ENCODE results near the gene NBAS.
"Not testable (repeated sequence)": the region's sequence is repeated elsewhere in the genome, so short reads cannot be mapped to it uniquely, and the experiment has no call there.

Gene NBAS

DNA sequence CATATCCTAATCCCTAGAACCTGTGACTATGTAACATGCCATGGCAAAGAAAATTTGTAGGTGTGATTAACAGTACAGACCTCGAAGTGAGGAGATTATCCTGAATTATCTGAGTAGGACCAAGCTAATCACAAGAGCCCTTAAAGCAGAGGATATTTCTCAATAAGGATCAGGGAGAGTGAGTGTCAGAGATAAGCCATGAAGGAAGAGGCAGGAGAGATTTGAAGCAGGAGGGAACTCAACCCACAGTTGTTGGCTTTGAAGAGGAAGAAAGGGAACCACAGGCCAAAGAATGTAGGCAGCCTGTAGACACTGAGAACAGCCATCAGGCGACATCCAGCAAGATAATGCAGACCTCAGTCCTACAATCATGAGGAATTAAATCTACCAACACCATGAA lies 229.3 kb downstream of the NBAS start:
- H3K4me3 Mint-ChIP-seq = no peak overlapping the region
- H3K4me1 Mint-ChIP-seq (ENCODE audit: low read depth) = peaks cover 16% of the 10 kb centered on the region
- H3K9me3 Mint-ChIP-seq = no peaks in the 10 kb centered on the region
- H3K27ac Mint-ChIP-seq = no peak overlapping the region
- peaks cover 19% of the 10 kb centered on the region for H3K36me3 Mint-ChIP-seq (ENCODE audit: low read depth)
- intact Hi-C loops (cut with micrococcal nuclease) = no loop called here
- H3K27me3 Mint-ChIP-seq = no peaks in the 10 kb centered on the region

DNA sequence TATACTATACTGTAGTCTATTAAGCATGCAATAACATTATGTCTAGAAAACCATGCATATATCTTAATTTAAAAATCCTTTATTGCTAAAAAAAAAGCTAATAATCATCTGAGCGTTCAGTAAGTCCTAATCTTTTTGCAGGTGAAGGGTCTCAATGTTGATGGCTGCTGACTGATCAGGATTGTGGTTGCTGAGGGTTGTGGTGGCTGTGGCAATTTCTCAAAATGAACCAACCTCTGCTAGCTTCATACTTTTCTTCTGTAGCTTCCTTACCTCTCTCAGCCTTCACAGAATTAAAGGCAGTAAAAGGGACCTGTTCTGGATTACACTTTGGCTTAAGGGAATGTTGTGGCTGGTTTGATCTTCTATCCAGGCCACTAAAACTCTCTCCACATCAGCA lies 235.8 kb downstream of the NBAS start:
- H3K4me3 Mint-ChIP-seq = no peak overlapping the region
- H3K4me1 Mint-ChIP-seq (ENCODE audit: low read depth) = no peaks in the 10 kb centered on the region
- no peak overlapping the region for H3K27ac Mint-ChIP-seq
- no peaks in the 10 kb centered on the region for H3K27me3 Mint-ChIP-seq
- H3K9me3 Mint-ChIP-seq = no peaks in the 10 kb centered on the region
- peaks cover 27% of the 10 kb centered on the region for H3K36me3 Mint-ChIP-seq (ENCODE audit: low read depth)
- intact Hi-C loops (cut with micrococcal nuclease) = no loop called here

DNA sequence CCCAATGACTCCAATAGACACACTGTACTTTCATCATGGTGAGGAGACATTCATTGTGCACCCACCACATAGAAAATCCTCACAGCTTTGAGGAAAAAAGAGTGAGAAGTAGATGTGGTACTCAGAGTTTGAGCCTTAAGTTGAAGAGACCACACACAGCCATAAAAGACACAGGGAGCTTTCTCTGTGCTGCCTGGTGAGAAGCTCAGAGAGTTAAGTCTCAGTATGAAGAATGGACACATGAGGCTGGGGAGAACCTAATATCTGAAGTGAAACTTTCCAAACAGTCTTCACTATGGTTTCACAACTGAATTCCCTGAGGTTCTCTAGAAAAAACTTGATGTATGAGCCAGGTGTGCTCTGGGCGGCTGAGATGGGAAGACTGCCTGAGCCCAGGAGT lies 237.9 kb downstream of the NBAS start:
- intact Hi-C loops (cut with micrococcal nuclease) = no loop called here
- no peaks in the 10 kb centered on the region for H3K27me3 Mint-ChIP-seq
- peaks cover 48% of the 10 kb centered on the region for H3K36me3 Mint-ChIP-seq (ENCODE audit: low read depth)
- no peak overlapping the region for H3K27ac Mint-ChIP-seq
- H3K4me3 Mint-ChIP-seq = no peak overlapping the region
- H3K9me3 Mint-ChIP-seq = peaks cover 16% of the 10 kb centered on the region
- no peaks in the 10 kb centered on the region for H3K4me1 Mint-ChIP-seq (ENCODE audit: low read depth)

DNA sequence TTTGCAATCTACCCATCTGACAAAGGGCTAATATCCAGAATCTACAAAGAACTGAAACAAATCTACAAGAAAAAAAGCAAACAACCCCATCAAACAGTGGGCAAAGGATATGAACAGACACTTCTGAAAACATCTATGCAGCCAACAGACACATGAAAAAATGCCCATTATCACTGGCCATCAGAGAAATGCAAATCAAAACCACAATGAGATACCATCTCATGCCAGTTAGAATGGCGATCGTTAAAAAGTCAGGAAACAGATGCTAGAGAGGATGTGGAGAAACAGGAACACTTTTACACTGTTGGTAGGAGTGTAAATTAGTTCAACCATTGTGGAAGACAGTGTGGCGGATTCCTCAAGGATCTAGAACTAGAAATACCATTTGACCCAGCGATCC lies 239.7 kb downstream of the NBAS start:
- H3K4me3 Mint-ChIP-seq; H3K27me3 Mint-ChIP-seq; H3K27ac Mint-ChIP-seq; intact Hi-C loops (cut with micrococcal nuclease); H3K4me1 Mint-ChIP-seq (ENCODE audit: low read depth): not testable (repeated sequence)
- Mint-ChIP-seq H3K36me3 (ENCODE audit: low read depth) (peaks cover 66% of the 10 kb centered on the region), H3K9me3 (peaks cover 33% of the 10 kb centered on the region)

DNA sequence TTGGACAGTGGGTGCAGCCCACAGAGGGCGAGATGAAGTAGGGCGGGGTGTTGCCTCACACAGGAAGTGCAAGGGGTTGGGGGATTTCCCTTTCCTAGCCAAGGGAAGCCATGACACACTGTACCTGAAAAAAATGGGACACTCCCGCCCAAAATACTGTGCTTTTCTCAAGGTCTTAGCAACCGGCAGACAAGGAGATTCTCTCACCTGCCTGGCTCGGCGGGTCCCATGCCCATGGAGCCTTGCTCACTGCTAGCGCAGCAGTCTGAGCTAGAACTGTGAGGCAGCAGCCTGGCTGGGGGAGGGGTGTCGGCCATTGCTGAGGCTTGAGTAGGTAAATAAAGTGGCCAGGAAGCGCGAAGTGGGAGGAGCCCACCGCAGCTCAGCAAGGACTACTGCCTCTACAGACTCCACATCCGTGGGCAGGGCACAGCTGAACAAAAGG lies 244.7 kb downstream of the NBAS start:
- H3K36me3 Mint-ChIP-seq (ENCODE audit: low read depth) = peaks cover 78% of the 10 kb centered on the region
- peaks cover 34% of the 10 kb centered on the region for H3K9me3 Mint-ChIP-seq
- H3K4me1 Mint-ChIP-seq (ENCODE audit: low read depth) = peaks cover 6% of the 10 kb centered on the region
- no peaks in the 10 kb centered on the region for H3K27me3 Mint-ChIP-seq
- no peak overlapping the region for H3K4me3 Mint-ChIP-seq
- H3K27ac Mint-ChIP-seq = no peak overlapping the region
- intact Hi-C loops (cut with micrococcal nuclease) = no loop called here

DNA sequence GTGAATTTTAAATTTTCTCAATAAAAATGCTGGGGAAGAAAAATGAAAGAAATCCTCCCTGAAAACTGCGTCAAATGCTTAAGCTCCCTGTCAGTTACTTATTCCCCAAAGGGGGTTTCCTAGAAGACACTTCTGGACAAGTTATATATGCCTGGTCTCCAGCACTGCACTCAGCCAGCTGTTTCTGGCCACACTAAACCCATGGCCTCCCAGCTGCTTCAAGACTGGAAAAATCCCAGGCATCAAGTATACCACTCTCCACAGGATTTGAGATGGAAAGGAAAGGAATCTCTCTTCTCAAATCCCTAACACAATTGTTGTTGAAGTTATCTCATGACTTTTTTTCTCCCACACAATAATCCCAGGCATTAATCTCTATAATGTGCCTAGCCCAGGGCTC lies 245.7 kb downstream of the NBAS start:
- no peak overlapping the region for H3K27ac Mint-ChIP-seq
- intact Hi-C loops (cut with micrococcal nuclease) = no loop called here
- H3K27me3 Mint-ChIP-seq = no peaks in the 10 kb centered on the region
- peaks cover 34% of the 10 kb centered on the region for H3K9me3 Mint-ChIP-seq
- H3K4me1 Mint-ChIP-seq (ENCODE audit: low read depth) = peaks cover 6% of the 10 kb centered on the region
- peaks cover 77% of the 10 kb centered on the region for H3K36me3 Mint-ChIP-seq (ENCODE audit: low read depth)
- H3K4me3 Mint-ChIP-seq = no peak overlapping the region

DNA sequence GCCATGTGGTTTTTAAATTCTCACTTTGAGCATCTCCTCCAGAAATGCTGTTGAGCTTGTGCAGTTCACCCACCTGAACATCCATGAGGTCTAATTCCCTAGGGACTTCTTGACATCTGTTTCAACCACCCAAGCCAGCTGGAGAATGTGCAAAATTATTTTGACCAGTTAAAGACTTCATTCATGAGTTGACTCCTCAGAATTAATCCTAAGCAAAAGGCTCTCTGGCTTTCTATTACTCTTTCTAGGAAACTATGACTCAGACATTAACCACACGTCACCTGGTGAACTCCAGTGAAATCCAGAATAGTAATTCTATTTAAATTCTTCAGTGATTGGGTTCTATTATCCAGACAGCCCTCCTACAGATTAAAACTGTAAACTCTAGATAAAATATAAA lies 247.5 kb downstream of the NBAS start:
- peaks cover 6% of the 10 kb centered on the region for H3K4me1 Mint-ChIP-seq (ENCODE audit: low read depth)
- intact Hi-C loops (cut with micrococcal nuclease) = no loop called here
- no peak overlapping the region for H3K27ac Mint-ChIP-seq

DNA sequence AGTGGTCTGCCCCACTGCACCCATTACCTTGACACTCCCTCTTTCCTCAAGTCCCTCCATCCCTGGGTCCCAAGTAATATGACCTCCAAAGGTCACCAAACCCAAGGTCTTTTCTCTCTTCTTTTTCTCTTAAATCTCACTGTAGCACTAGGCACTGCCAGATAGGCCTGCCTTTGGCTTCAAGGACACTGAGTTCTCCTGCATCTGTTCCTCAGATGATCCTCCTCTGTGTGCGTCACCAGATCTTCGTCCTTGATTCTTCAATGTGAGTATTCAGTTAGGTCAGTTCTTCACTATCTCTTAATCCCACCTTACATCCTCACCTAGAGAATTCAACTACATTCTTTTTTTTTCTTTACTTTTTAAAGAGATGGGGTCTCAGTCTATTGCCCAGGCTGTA lies 249.2 kb downstream of the NBAS start:
- H3K27ac Mint-ChIP-seq = no peak overlapping the region
- peaks cover 5% of the 10 kb centered on the region for H3K9me3 Mint-ChIP-seq
- peaks cover 57% of the 10 kb centered on the region for H3K36me3 Mint-ChIP-seq (ENCODE audit: low read depth)
- peaks cover 6% of the 10 kb centered on the region for H3K4me1 Mint-ChIP-seq (ENCODE audit: low read depth)
- intact Hi-C loops (cut with micrococcal nuclease) = no loop called here
- H3K27me3 Mint-ChIP-seq = no peaks in the 10 kb centered on the region
- H3K4me3 Mint-ChIP-seq = no peak overlapping the region

More for the DNA sequence above, 247.5 kb downstream of the NBAS start:
- H3K9me3 Mint-ChIP-seq = peaks cover 23% of the 10 kb centered on the region
- H3K4me3 Mint-ChIP-seq = no peak overlapping the region
- H3K36me3 Mint-ChIP-seq (ENCODE audit: low read depth) = peaks cover 60% of the 10 kb centered on the region
- H3K27me3 Mint-ChIP-seq = no peaks in the 10 kb centered on the region

DNA sequence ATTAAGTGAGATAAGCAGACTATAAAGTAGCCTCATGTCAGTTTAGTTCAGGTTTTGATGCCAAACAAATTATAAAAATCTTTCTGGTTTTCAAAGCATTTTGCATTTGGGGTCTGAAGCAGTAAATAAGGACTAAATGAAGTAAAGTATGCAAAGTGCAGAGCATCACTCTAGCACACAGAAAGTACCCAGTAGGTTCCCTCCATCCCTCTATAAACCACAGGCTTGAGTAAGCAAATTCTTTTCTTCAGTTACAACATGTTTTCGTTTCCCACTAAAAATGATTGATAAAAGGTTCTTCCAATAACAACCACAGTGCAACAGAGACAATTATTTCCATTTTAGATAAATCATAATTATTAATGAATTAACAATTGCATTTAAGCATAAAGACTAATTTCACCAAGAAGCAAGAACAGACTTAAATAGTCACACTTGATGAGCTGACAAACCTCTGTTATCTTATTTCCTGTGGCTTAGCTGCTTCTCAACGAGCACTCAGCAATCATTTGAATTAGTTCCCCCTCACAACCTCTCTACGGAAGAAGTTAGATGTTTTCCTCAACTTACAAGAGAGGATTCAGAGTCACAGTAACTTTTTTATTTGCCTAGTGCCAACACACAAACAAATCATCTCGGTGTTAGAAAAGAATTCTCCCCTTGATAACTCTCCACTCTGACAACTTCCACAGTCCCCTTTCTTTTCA lies 249.8 kb downstream of the NBAS start:
- H3K36me3 Mint-ChIP-seq (ENCODE audit: low read depth) = peaks cover 57% of the 10 kb centered on the region
- H3K27ac Mint-ChIP-seq = no peak overlapping the region
- H3K27me3 Mint-ChIP-seq = no peaks in the 10 kb centered on the region
- H3K9me3 Mint-ChIP-seq = no peaks in the 10 kb centered on the region
- no peak overlapping the region for H3K4me3 Mint-ChIP-seq
- intact Hi-C loops (cut with micrococcal nuclease) = no loop called here
- H3K4me1 Mint-ChIP-seq (ENCODE audit: low read depth) = peaks cover 6% of the 10 kb centered on the region

DNA sequence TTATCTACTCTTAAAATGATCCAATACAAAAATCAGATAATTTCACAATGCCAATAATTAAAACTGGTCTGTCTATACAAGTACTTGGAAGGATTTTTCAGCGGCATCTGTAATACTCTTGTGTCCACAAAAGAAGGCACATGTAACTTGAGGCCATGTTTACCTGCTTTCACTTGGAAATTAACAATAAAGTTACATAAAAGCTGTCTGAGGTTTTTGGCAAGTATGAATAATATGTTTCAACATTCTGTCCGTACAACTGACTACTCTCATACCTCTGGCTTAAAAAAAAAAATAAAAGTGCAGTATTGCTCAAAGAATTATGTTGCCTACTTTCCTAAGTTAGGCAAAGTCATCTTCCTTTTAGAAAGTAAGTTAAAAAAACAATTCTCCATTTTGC lies 253.6 kb downstream of the NBAS start:
- Mint-ChIP-seq H3K27ac (no peak overlapping the region), H3K36me3 (ENCODE audit: low read depth) (peaks cover 66% of the 10 kb centered on the region), H3K4me1 (ENCODE audit: low read depth) (peaks cover 6% of the 10 kb centered on the region), H3K9me3 (peaks cover 9% of the 10 kb centered on the region), H3K27me3 (no peaks in the 10 kb centered on the region), H3K4me3 (no peak overlapping the region)
- intact Hi-C loops (cut with micrococcal nuclease) = no loop called here

DNA sequence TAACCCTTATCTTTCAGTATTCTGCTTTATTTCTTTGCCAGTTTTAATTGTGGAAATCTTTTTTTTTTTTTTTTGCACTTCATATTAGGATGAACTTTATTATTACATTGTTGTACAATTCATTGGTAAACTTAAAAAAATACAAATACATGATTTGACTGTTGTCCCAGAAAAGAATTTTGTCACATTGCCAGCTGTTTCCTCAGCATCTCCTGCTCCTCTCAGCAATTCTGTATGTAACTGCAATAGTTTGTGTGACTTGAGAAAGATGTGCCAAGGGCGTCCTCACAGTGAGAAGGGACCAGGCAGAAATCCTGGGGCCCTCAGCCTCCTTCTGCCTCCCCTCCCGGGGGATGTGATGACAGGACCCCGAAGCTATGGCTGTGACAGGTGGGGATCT lies 254.4 kb downstream of the NBAS start:
- Mint-ChIP-seq H3K9me3 (peaks cover 9% of the 10 kb centered on the region), H3K27me3 (no peaks in the 10 kb centered on the region), H3K36me3 (ENCODE audit: low read depth) (peaks cover 68% of the 10 kb centered on the region), H3K4me3 (no peak overlapping the region), H3K4me1 (ENCODE audit: low read depth) (peaks cover 2% of the 10 kb centered on the region), H3K27ac (no peak overlapping the region)
- intact Hi-C loops (cut with micrococcal nuclease) = no loop called here

DNA sequence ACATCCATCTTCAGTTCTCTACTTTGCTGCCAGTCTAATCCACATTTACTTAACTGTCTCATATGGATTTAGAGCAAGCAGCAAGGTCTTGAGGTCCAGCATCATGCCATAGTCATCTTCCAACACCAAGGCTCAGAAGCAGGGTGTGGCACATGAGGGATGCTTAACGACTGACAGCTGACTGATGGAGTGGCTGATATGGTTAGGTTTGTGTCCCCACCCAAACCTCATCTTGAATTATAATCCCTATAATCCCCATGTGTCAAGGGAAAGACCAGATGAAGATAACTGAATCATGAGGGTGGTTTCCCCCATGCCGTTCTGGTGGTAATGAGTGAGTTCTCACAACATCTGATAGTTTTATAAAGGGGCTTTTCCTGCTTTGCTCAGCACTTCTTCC lies 257.3 kb downstream of the NBAS start:
- Mint-ChIP-seq H3K9me3 (peaks cover 9% of the 10 kb centered on the region), H3K4me1 (ENCODE audit: low read depth) (peaks cover 6% of the 10 kb centered on the region), H3K4me3 (no peak overlapping the region), H3K27me3 (no peaks in the 10 kb centered on the region), H3K27ac (no peak overlapping the region), H3K36me3 (ENCODE audit: low read depth) (peaks cover 70% of the 10 kb centered on the region)
- intact Hi-C loops (cut with micrococcal nuclease) = no loop called here

DNA sequence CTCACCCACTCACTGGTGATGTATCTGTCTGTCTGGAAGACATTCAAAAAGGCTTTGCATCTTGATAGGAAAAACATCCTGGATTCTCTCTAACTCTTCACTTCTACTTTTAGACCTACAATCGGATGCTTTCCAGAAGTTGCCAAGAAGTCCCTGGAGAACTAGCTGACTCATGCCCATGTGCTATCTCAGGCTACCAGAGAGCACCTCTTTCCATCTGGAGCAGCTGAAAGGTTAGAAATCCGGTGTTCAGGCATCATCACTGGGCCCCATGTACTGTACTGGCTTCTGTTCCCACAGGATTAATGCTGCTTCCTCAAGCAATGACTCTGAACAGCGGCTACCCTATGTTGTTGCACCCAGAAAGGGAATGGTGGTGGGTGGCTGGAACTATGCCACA lies 259.0 kb downstream of the NBAS start:
- H3K27ac Mint-ChIP-seq = no peak overlapping the region

DNA sequence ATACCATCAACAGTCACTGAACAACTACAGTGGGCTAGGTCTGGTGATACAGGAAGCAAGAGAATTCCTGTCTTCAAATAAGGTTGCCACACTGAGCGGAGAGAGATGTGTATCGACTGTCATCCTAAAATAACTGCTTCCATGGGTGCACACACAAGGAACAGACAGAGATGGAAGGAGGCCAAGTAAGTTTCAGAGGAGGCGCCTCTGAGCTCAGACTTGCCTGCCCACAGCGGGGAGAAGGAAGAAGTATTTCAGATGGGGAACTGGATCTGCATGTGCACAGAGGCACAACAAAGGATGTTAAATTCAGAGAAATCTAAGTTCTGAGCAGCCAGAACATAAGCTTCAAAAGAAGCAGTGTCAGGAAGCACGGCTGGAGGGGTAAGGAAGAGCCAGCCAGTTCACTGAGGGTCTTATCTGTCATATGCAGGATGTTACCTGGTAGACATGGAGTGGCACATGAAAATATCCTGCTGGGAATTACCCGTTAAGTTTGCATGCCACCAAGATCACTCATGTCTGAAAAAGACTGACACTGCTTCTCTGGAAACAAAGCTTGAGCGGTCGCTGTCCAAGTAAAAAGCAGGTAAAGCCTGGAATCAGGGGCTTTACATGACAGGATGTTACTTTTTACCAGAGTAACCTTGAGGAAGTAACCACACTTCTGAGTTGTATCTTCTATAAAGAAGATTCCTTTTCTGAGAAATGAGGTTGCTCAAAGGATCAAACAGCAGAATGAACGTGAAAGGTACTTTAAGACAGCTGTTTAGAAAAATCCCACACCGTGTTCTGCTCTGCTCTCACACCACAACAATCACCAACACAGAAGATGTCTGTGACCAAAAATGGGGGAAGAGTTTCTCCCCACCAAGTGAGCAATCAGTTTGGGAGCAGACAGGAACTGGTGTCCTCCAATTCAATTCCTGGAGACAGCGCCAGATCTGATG lies 260.2 kb downstream of the NBAS start:
- no peaks in the 10 kb centered on the region for H3K27me3 Mint-ChIP-seq
- no peak overlapping the region for H3K27ac Mint-ChIP-seq

More for the DNA sequence above, 259.0 kb downstream of the NBAS start:
- Mint-ChIP-seq H3K4me1 (ENCODE audit: low read depth) (peaks cover 6% of the 10 kb centered on the region), H3K27me3 (no peaks in the 10 kb centered on the region), H3K36me3 (ENCODE audit: low read depth) (peaks cover 75% of the 10 kb centered on the region), H3K9me3 (peaks cover 9% of the 10 kb centered on the region), H3K4me3 (no peak overlapping the region)
- intact Hi-C loops (cut with micrococcal nuclease) = no loop called here

More for the DNA sequence above, 260.2 kb downstream of the NBAS start:
- Mint-ChIP-seq H3K4me3 (no peak overlapping the region), H3K9me3 (peaks cover 9% of the 10 kb centered on the region), H3K4me1 (ENCODE audit: low read depth) (peaks cover 6% of the 10 kb centered on the region), H3K36me3 (ENCODE audit: low read depth) (peaks cover 64% of the 10 kb centered on the region)
- intact Hi-C loops (cut with micrococcal nuclease) = no loop called here

Measured in dendritic cell treated with granulocyte-macrophage colony-stimulating factor and Interleukin-4, amounts not matched to agents 40 ng/mL and 50 ng/mL, for 4 days (primary cell).